Neuron (in vitro differentiated cells): ENCODE data around the gene CA4.
A peak's percentile ranks its signal among the peaks of the same experiment; 100 is the strongest.

ENCODE experiments used
- H2AFZ ChIP-seq: one replicate; pipeline ENCODE4 v1.6.1; 2013; ENCODE audit warnings: low read depth, mild to moderate bottlenecking, inconsistent platforms, low read length, moderate library complexity
- H3K27me3 ChIP-seq: one replicate; pipeline ENCODE4 v1.6.1; 2013; ENCODE audit warnings: low read length; ENCODE audit not compliant: insufficient read depth
- H3K36me3 ChIP-seq: one replicate; pipeline ENCODE4 v1.6.1; 2013; ENCODE audit warnings: low read length; ENCODE audit not compliant: insufficient read depth
- H3K4me1 ChIP-seq: one replicate; pipeline ENCODE4 v1.6.1; 2013; ENCODE audit warnings: low read length; ENCODE audit not compliant: insufficient read depth
- H3K4me3 ChIP-seq: 2 replicates; pipeline ENCODE4 v1.5.1; 2013; ENCODE audit warnings: mild to moderate bottlenecking, low read length, moderate library complexity
- H3K9me3 ChIP-seq: one replicate; pipeline ENCODE4 v1.6.1; 2013; ENCODE audit warnings: low read length

CA4 gene

GRCh38 chr17:60138769-60139437, 10.9 kb upstream of the CA4 start:
- Histone ChIP-seq H2AFZ (no peak overlapping the region), H3K9me3 (no peaks in the 10 kb centered on the region), H3K36me3 (no peaks in the 10 kb centered on the region), H3K27me3 (peaks cover 38% of the 10 kb centered on the region), H3K4me1 (peaks cover 35% of the 10 kb centered on the region), H3K4me3 (no peak overlapping the region)

GRCh38 chr17:60139438-60140285, 10.1 kb upstream of the CA4 start:
- no peak overlapping the region for H2AFZ ChIP-seq
- H3K4me1 ChIP-seq, result peaks cover 28% of the 10 kb centered on the region
- peaks cover 38% of the 10 kb centered on the region for H3K27me3 ChIP-seq
- H3K36me3 ChIP-seq, result no peaks in the 10 kb centered on the region
- H3K4me3 ChIP-seq, result no peak overlapping the region
- H3K9me3 ChIP-seq, result no peaks in the 10 kb centered on the region

GRCh38 chr17:60141111-60142018, 8.4 kb upstream of the CA4 start:
- H3K36me3 ChIP-seq, result no peaks in the 10 kb centered on the region
- H2AFZ ChIP-seq, result no peak overlapping the region
- H3K9me3 ChIP-seq, result no peaks in the 10 kb centered on the region
- H3K4me1 ChIP-seq, result peaks cover 37% of the 10 kb centered on the region
- H3K27me3 ChIP-seq, result peaks cover 42% of the 10 kb centered on the region
- H3K4me3 ChIP-seq, result no peak overlapping the region

GRCh38 chr17:60142872-60143499, 6.8 kb upstream of the CA4 start:
- Histone ChIP-seq H3K4me1 (peaks cover 37% of the 10 kb centered on the region), H3K27me3 (peaks cover 49% of the 10 kb centered on the region), H3K9me3 (no peaks in the 10 kb centered on the region), H2AFZ (no peak overlapping the region), H3K36me3 (no peaks in the 10 kb centered on the region), H3K4me3 (peak overlapping the region; percentile 28)

GRCh38 chr17:60145006-60145935, 4.5 kb upstream of the CA4 start:
- no peak overlapping the region for H2AFZ ChIP-seq
- H3K4me3 ChIP-seq, result no peak overlapping the region
- H3K4me1 ChIP-seq, result peaks cover 34% of the 10 kb centered on the region
- H3K27me3 ChIP-seq, result peaks cover 49% of the 10 kb centered on the region
- no peaks in the 10 kb centered on the region for H3K36me3 ChIP-seq
- no peaks in the 10 kb centered on the region for H3K9me3 ChIP-seq

- peaks cover 34% of the 10 kb centered on the region for H3K4me1 ChIP-seq
- H3K4me3 ChIP-seq, result no peak overlapping the region
- no peaks in the 10 kb centered on the region for H3K9me3 ChIP-seq
- peaks cover 48% of the 10 kb centered on the region for H3K27me3 ChIP-seq
- no peak overlapping the region for H2AFZ ChIP-seq
- H3K36me3 ChIP-seq, result no peaks in the 10 kb centered on the region
Observed at GRCh38 chr17:60146206-60146605, 3.6 kb upstream of the CA4 start.

- Histone ChIP-seq H3K36me3 (no peaks in the 10 kb centered on the region), H3K4me1 (peaks cover 28% of the 10 kb centered on the region), H3K27me3 (peaks cover 58% of the 10 kb centered on the region), H3K4me3 (no peak overlapping the region), H3K9me3 (peaks cover 4% of the 10 kb centered on the region), H2AFZ (no peak overlapping the region)
Observed at GRCh38 chr17:60147553-60148223, 2.1 kb upstream of the CA4 start.

- H3K27me3 ChIP-seq, result peaks cover 60% of the 10 kb centered on the region
- H2AFZ ChIP-seq, result no peak overlapping the region
- peaks cover 4% of the 10 kb centered on the region for H3K9me3 ChIP-seq
- H3K36me3 ChIP-seq, result no peaks in the 10 kb centered on the region
- no peak overlapping the region for H3K4me3 ChIP-seq
- H3K4me1 ChIP-seq, result peaks cover 22% of the 10 kb centered on the region
Observed at GRCh38 chr17:60148373-60148772, 1.4 kb upstream of the CA4 start.

GRCh38 chr17:60151355-60151754, 1.6 kb downstream of the CA4 start:
- Histone ChIP-seq H3K9me3 (peaks cover 4% of the 10 kb centered on the region), H3K4me3 (no peak overlapping the region), H2AFZ (no peak overlapping the region), H3K4me1 (peaks cover 7% of the 10 kb centered on the region), H3K27me3 (peaks cover 80% of the 10 kb centered on the region), H3K36me3 (no peaks in the 10 kb centered on the region)

- peaks cover 75% of the 10 kb centered on the region for H3K27me3 ChIP-seq
- H2AFZ ChIP-seq, result no peak overlapping the region
Observed at GRCh38 chr17:60153606-60154390, 4.0 kb downstream of the CA4 start.

More at GRCh38 chr17:60153606-60154390, 4.0 kb downstream of the CA4 start:
- H3K4me1 ChIP-seq, result peaks cover 9% of the 10 kb centered on the region
- H3K4me3 ChIP-seq, result no peak overlapping the region
- no peaks in the 10 kb centered on the region for H3K36me3 ChIP-seq
- peaks cover 4% of the 10 kb centered on the region for H3K9me3 ChIP-seq
